DLD1 (cell line): Measurements from ENCODE around the gene PCBP3.

ENCODE experiments used
- in situ Hi-C: cut with HindIII; loops from 2 replicates; pipeline ENCODE4 v1.10.0; 2017; ENCODE audit warnings: low sequenced_read_pairs

The PCBP3 gene

DNA sequence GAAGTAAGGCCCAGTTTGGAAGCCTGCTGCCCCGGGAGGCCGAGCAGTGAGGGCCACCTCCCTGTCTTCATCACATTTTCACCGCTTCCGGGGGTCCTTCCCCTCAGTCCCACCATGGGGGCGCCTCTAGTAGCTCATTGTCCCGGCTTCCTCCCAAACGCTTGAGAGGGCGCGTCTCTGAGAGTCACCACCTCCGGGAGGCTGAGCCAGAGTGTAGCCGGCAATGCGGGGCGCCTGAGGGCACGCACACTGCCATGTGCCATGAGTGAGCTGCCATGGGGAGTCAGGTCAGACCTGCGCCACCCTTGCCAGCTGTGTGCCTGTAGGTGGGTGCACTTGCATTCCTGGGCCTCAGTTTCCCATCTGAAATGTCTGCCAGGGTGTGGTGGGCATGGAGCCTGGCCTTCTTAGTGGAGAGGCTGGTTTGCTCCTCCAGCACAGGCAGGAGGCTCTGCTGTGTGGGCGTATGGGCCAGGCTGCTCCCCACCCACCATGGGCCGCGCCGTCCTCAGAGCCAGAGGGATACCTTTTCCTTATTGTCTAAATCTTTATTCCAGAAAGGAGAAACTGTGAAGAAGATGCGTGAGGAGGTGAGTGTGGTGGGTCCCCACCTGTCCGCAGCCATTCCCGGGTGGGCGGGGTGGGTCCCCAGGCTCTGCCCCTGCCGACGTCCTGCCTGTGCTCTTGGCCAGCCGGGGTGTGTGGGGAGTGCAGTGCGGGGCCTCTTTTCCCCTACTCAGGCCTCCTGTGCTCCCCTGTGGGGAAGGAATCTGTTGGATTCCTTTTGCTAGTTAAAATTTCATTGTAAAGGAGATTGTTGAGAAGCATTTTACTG is 256.7 kb downstream of the PCBP3 start:
- in situ Hi-C loops = no loop called here

DNA sequence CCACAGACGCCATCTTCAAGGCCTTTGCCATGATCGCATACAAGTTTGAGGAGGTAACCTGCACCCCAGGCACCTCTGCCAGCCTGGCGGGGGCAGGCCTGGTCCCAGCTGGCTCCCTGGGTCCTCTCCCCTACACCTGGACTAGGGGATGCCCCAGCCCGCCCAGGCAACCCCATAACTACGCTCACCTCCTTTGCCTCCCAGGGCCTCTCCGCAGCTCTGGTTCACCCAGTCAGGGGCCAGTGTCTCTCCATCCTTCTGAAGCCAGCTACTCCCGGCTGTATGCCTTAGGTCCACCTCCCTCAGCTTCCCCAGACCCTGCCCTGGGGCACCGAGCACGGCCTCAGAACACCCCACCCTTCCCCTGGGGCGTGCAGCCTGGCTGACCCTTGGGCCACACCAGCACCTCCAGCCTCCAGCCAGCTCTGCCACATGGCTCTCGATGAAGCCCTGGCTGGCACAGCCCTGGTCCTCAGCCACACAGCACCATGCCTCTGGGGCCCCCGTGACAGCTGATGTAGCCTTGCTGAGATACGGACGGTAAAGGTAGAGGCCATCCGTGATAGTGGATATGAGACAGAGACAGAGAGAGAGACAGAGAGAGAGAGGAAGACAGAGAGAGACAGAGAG is 257.7 kb downstream of the PCBP3 start:
- in situ Hi-C loops = no loop called here

DNA sequence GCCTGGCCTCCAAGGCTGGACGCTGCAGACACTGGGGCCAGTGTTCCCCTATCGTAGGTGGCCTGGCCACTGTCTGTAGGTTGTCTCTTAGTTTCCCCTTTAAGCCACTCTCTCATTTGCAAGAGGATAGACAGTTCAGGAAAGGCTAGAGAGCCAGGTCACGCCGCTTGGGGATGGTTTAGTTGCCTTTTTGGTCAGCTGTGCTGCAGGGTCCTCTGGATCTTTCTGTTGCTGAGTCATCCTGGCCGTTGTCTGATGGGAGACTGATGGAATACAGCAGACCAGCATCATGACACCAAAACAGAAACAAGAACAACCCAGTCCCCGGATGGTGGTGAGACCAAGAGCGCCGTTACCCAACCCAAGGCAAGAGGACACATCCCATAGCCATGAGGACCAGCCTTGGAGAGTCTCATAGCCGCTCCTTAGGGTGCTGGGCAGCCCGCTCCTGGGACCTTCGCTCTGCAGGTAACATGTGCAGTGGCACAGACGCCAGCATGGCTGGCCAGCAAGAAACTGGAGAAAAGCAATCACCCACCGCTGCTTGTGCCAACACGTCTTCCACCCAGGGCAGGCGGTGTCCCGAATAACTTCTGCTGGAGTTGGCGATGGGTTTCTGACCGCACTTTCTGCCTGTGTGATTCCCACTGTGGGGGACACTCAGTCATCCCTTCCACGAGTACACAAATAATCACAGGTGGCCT is 258.9 kb downstream of the PCBP3 start:
- in situ Hi-C loops = no loop called here

DNA sequence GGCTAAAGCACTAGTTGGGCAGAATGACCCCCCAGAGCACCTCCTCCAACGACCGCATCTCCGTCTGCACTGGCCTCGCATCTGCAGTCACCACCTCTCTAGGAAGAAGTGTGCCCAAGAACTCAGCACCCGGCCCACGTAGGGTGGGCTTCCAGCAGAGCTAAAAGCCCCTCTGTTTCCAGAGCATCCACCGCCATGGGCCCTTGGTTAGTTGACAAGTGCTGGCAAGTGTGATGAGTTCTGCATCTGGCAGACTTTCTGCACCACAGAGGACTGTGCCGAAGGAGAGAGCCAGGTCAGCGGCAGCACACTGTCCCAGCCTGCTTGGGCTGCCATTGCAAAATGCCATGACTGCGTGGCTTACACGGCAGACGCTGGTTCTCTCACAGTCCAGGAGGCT is 261.7 kb downstream of the PCBP3 start:
- in situ Hi-C loops = no loop called here

DNA sequence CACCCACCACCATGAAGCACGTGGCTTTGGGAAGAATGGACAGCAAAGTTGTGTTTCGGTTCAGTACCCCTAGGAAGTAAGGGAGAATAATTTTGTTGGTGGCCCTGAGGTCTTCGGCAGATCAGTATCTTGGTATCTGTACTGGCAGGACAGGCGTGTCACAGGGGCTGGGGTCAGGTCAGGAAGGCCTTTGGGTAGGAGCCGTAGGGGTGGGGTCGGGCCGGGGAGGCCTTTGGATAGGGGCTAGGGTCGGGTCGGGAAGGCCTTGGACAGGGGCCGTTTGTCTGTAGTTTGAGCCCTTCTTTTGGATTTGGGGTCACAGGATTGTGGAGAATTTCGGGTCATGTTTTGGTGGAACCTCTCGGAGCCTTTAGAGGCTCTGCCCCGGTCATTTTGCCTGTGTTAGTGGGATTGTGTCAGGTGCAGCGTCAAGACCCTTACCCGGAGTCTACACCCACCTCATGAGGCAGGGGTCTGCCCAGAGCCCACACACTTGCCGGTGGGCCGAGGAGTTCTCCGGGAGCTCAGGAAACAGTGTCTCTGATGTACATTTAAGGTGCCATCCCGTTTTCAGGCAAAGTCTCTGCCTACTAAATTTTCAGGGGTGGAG is 262.8 kb downstream of the PCBP3 start:
- in situ Hi-C loops = no loop called here

DNA sequence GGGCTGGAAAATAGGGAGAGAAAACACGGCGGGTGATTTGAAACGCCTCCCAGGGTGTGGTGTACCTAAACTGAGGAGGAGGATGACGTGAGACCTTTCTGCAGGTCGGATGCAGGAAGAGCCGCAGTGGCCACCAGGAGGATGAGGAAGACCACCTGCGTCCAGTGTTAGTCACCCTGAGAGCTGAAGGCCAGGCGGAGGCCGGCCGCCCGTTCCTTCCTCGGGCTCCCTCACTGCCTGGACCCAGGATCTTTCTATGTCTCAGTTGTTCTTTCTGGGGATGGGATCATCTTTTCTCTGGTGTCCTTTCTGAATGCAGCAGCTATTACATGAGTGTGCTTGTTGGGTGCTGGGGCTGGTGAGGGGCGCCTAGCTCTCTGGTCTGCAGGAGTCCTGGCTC is 263.3 kb downstream of the PCBP3 start:
- in situ Hi-C loops = no loop called here

DNA sequence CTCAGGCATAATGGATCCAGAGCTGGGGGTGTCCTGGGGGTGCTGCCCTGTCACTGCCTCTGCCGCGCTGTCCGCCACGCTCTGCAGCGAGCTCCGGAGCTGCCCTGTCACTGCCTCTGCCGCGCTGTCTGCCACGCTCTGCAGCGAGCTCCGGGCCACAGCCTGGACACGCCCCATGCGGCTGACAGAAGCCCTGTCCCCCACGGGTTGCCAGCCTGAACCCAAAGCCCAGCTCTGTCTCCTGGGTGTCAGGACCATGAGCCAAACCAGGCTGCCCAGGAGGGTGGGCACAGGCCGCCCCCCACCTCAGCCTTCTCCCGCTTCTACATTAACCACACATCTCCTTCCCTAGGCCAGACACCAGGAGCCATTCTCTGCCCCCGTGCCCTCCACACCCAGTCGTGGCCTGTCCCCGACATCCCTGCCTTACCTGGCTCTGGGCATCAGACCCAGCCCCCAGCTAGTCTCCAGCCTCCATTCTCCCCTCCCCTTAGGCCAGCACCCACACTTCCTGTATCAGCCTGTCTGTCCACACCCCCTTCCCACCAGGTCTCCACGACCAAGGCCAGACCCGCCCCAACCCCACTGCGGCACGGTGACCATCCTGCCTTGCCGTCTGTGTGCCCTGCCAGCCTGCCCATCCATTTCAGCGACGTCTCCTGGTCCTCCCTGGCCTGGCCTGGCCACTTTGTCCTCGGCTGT is 265.2 kb downstream of the PCBP3 start:
- in situ Hi-C loops = no loop called here

DNA sequence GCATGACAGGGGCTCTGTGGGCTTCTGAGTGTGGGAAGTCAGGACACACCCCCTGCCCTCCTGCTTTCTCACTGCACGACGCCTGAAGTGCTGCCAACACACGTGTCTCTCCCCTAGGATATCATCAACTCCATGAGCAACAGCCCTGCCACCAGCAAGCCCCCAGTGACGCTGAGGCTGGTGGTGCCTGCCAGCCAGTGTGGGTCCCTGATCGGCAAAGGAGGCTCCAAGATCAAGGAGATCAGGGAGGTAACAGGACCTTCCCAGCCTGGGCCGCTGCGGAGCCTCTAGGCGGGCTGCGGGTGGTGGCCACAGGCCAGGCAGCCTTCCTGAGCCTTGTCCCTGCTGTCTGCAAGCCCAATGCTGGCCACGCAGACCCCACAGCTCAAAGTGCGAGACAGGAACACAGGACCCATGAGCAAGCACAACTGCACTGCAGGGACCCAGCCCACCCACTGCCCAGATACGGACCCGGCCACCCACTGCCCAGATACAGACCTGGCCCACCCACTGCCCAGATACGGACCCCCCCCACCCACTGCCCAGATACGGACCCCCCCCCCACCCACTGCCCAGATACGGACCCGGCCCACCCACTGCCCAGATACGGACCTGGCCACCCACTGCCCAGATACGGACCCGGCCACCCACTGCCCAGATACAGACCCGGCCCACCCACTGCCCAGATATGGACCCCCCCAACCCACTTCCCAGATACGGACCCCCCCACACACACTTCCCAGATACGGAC is 265.9 kb downstream of the PCBP3 start:
- in situ Hi-C loops = no loop called here

DNA sequence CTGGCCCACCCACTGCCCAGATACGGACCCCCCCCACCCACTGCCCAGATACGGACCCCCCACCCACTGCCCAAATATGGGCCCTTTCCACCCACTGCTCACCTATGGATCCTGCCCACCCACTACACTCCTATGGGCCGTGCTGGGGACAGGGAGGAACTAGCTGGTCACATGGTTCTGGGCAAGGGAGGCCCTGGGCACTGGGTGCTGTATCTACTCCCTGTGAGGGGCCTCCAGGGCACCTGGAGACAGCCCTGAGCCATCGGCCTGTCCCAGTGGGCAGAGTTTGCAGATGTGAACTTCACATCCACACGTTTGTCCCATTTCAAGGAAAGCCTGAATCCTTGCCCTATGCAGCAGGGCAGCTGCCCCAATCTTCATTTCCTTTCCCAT is 266.6 kb downstream of the PCBP3 start:
- in situ Hi-C loops = no loop called here

DNA sequence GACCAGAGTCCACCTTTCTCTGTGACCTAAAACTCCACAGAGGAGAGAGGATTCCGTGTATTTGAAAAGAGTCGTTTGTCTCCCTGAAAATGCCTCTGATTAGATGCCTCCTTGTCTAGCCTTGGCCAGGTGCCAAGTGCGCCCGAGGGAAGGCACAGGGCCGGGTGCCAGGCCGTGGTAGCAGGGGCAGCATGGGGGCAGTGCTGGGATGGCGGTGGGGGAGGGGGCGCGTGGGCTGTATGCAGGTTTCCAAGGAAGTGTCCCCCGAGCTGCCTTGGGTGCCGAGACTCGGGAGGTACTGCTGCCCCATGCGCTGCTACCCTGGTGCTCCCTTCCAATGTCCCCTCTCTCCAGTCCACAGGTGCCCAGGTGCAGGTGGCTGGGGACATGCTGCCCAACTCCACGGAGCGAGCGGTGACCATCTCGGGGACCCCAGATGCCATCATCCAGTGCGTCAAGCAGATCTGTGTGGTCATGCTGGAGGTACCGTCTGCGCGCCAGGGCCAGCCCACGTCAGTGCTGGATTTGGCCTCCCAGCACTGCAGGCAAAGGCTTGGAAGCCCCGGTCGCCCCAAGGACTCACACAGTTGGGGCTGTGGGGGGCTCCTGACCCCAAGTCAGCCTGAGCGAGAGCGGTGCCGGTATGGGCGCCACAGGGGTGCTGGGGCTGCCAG is 267.2 kb downstream of the PCBP3 start:
- in situ Hi-C loops = no loop called here

DNA sequence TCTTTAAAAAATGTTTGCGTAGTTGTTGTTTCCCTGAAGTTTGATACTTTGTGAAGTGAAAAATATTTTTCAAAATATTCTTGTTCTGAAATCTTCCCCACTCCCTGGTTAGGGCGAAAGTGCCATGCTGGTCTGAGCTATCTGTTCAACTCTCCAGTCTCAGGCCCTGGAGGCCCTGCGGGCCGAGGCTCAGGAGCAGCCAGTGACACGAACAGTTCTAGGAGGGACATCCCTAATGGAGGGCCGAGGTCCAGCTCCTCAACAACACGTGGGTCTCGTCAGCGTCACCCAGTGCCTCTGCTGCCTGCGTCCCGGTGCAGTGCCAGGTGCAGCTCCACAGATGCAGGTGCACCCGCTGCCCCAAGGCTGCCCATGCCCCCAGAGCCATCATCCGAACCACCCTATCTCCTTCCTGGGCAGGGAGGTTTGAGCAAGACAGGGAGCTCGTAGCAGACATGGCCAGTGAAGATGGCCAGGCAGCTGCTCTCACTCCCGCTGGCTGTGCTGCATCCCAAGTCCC is 268.3 kb downstream of the PCBP3 start:
- in situ Hi-C loops = no loop called here

DNA sequence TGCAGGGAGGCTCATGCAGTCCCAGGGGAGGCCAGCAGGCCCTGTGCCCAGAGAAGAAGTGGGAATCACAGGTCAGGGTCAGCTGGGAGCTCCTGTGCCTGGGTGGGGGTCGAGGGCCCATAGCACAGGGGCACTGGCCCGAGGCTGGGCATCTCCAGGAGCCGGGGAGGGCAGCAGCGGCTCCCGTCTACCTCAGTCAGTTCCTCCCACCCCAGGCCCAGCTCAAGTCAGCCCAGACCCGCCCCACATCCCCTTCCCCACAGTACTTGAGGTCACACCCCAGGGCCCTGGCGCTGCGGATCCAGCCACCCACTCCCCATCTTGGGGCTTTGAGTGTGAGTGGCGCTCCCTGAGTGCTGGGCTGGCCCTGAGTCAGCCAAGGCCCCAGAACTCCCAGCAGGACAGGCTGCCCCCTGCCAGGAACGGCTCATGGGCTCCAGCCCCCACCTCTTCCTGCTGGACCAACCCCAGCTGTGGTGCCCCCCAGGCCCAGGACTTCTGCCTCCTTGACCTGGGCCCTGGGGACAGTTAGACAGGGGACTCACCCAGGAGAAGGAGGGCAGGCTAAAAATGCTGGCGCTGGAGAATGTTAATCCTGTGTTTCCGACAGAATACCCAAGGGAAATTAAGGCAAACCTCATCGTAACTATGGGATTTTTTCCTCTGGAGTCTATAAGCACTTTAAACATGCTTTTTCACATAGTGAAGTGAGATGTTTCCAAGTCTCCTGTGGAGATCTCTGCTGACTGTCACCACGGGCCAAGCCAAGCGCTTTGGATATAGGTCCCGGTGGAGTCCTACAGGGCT is 269.3 kb downstream of the PCBP3 start:
- in situ Hi-C loops = no loop called here

DNA sequence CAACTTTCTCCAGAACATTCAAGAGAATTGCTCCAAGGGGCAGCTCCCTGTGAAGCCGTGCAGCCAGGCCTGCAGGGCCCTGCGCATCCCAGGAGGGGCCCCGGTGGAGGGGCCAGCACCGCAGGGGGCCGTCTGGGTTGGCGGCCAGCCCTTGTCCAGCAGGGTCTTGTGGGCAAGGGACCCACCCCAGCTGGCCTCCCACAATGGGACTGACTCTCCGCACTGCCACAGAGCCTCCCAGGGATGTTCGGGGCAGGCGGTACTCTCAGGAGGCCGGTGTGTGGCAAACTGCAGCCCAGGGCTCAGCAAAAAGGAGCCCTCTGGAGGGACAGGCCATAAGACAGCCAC is 269.9 kb downstream of the PCBP3 start:
- in situ Hi-C loops = no loop called here

DNA sequence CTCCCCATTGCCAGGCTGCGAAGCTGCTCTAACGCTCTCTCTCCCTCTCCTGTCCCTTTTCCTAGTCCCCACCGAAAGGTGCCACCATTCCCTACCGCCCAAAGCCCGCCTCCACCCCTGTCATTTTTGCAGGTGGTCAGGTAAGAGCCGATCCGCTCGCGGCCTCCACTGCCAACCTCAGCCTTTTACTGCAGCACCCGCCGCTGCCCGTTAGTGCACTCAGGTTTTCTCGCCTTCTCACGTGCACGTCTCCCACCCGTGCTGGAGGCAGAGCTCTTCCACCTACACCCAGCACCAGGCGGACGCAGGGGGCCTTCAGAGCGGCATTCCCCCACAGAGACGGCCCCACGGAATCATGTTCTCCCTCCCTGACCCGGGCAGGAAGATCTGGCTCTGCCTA is 270.4 kb downstream of the PCBP3 start:
- in situ Hi-C loops = no loop called here

DNA sequence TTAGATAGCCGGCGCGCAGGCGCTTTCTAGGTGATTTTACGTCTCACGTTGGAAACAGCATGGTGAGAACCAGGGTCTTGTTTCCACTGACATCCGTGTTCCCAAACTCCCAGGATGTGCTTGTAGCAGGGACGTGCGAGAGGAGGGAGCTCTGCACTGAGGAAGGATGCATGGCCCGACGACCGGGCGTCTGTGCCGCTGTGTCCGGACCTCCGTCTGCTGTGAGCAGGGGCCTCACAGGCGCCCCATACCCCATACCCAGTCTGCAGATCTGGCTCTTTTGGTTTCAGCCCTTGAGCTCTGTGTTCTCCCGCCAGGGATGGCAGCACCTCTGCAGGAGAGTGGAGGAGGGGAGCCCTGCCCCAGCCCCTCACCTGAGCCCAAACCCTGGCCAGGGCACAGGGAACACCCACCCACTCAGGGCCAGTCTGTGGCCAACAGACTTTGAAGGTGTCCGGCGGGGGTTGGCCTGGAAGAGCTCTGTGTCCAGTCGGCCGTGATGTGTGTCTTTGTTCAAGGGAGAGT is 270.9 kb downstream of the PCBP3 start:
- in situ Hi-C loops = no loop called here

DNA sequence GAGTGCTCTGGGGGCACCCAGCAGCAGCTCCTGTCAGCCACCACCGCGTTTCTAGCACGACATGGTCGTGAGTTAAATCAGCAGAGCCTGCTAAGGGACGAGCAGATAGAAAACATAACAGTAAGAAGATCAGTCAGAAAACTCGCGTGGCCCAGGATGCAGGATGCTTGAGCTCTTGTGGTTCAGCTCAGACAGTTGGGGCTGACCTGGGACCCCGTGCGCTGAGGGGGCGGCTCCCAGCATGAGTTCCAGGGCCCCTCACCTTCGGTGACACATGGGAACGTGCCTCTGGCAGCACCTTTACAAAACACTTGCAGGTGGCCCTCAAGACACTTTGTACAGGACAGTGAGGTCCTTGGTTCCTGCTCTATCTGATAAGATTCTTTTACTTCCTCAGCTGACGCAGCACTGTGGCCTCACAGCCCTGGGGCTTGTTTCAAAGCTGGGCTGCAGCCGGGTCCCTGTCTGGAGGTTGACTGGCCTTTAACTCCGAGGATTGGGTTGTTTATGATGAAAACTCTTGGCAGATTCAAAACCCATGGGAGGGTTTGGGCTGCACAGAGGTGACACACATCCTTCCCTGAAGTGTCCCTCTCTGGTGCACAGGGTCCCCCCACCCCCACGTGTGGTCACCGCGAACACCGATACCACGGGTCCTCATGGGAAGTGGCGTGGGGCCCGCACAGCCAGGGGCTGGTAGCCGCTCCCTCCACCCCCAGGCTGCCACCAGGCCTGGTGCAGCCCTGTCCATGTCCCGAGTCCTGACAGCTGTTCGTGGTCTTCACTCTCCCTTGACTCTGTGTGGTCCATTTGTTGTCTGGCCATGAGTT is 272.7 kb downstream of the PCBP3 start:
- in situ Hi-C loops = no loop called here

DNA sequence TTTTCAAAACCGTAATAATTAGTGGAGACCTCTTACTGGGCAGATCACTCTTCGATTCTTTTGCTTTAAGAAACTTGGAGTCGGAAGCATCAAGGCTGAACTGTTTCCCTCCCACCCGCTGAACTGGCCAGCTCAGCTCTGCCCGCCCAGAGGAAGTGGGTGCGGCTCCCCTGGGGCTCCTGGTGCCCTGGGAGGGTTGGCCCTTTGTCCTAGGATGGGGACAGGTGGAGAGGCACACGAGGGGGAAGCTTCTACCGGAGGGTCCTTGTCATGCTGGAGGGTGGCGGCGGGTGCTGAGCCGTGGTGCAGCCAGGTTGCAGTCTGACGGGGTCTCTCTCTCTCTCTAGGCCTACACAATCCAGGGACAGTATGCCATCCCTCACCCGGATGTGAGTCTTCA is 273.7 kb downstream of the PCBP3 start:
- in situ Hi-C loops = no loop called here

DNA sequence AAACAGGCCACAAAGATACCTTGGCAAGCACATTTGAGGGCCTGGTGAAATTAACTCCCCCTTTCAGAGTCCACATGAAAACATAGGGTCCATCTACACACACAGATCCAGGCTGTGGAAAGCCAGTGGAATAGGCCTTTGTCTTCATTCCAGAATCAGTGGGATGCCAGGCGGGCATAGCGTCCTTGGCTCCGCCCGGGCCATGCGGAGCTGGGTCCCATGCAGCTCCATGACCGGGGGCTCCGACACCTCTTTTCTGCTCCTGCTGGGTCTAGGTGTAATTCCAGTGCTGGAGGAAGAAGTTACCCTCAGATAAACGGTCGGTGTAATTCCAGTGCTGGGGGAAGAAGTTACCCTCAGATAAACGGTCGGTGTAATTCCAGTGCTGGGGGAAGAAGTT is 274.5 kb downstream of the PCBP3 start:
- in situ Hi-C loops = no loop called here
